ENCODE measurements around the gene ESYT2. TPM values are rescaled to one million over a fixed set of nuclear protein-coding genes. Genes with fewer than 3 reads are reported as not detected.
A peak's percentile ranks its signal among the peaks of the same experiment; 100 is the strongest.

ESYT2 gene
- total and polyA plus RNA-seq, 9 of the 15 experiments (the other 6 are each of a cell fraction or from before 2014, with no cell fraction given): 5.8 to 86.9 (median 64.7) TPM

DNA sequence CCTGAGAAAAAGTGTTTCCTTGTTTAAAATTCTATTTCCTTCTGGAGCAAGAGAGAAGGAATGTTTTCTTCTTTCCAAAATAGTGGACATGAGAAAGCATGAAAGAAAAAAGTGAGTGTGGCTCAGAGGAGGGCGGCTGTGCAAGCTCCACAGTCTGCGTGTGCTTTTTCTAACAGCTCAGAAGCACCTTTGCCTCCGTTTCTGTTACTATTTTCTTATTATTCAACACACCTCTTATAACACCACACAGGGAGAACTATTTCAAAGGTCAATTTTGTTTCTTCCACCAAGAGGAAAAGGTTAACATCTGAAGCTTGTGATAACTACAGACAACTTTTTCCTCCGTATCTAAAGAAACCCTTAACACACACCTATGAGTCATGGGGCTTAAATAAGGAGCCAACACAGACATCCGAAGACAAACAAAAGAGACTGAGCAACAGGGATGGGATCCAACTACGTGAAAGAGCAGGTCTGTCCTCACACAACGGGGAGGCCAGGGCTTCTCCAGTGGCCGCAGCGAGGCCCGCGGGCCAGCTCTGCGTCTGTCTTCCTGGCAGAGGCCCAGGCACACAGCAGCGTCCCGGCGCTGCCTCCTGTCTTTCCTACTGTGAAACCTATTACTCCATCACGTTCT is 88.5 kb downstream of the ESYT2 start (continued):
- TF ChIP-seq CREB1 (IDR thresholded peaks at IDR 0.05) (peak; percentile 59), CREB1 (CRISPR knock-in tag; IDR thresholded peaks at IDR 0.05) (0 out of 2 replicates have a peak, but pooled peaks have one; percentile 21), FOSL1 (tag; conservative IDR thresholded peaks at IDR 0.05) (peak; percentile 97), RB1 (IDR thresholded peaks at IDR 0.05; ENCODE audit: low read depth) (peak; percentile 45; the same call in 1 of the 2 replicates), ZEB2 (IDR thresholded peaks at IDR 0.05) (peak; percentile 73; the same call in 1 of the 2 replicates), ZBTB8A (IDR thresholded peaks at IDR 0.05; ENCODE audit: partially characterized antibody) (no peak), MAZ (CRISPR knock-in tag; conservative IDR thresholded peaks at IDR 0.05 in 1 of 2, IDR thresholded peaks at IDR 0.05 in 1 of 2) (no peak), SLC30A9 (CRISPR knock-in tag; IDR thresholded peaks at IDR 0.05) (no peak), POLR3G (IDR thresholded peaks at IDR 0.05; ENCODE audit: extremely low read depth, insufficient read length, insufficient replicate concordance) (no peak), TAL1 (IDR thresholded peaks at IDR 0.05) (peak; percentile 87), ZFX (CRISPR knock-in tag; IDR thresholded peaks at IDR 0.05) (peak; percentile 65), HDAC3 (IDR thresholded peaks at IDR 0.05; ENCODE audit: borderline replicate concordance, partially characterized antibody) (peak; percentile 71), SMARCC2 (IDR thresholded peaks at IDR 0.05; ENCODE audit: low read depth) (peak; percentile 84; the same call in 1 of the 2 replicates), ZNF146 (CRISPR knock-in tag; IDR thresholded peaks at IDR 0.05; ENCODE audit: unreplicated experiment) (peak; percentile 19), HOXB6 (CRISPR knock-in tag; IDR thresholded peaks at IDR 0.05; ENCODE audit: borderline replicate concordance) (no peak), HNRNPH1 (optimal IDR thresholded peaks at IDR 0.05; ENCODE audit: low read depth, low read length) (no peak), EHMT2 (IDR thresholded peaks at IDR 0.05) (peak; percentile 58; the same call in 1 of the 2 replicates), NCOA1 (IDR thresholded peaks at IDR 0.05; ENCODE audit: low read depth) (peak; percentile 57; the same call in 1 of the 2 replicates), BRD4 (IDR thresholded peaks at IDR 0.05) (no peak)
- TF ChIP-seq, protein P1, sequence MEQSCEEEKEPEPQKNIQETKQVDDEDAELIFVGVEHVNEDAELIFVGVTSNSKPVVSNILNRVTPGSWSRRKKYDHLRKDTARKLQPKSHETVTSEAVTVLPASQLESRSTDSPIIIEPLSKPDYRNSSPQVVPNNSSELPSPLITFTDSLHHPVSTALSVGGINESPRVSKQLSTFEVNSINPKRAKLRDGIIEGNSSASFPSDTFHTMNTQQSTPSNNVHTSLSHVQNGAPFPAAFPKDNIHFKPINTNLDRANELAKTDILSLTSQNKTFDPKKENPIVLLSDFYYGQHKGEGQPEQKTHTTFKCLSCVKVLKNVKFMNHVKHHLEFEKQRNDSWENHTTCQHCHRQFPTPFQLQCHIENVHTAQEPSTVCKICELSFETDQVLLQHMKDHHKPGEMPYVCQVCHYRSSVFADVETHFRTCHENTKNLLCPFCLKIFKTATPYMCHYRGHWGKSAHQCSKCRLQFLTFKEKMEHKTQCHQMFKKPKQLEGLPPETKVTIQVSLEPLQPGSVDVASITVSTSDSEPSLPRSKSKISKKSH (CRISPR knock-in tag; IDR thresholded peaks at IDR 0.05): no peak
- TF ChIP-seq, protein P2, sequence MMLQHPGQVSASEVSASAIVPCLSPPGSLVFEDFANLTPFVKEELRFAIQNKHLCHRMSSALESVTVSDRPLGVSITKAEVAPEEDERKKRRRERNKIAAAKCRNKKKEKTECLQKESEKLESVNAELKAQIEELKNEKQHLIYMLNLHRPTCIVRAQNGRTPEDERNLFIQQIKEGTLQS (IDR thresholded peaks at IDR 0.05): peak; percentile 95
- TF ChIP-seq, protein P2 (CRISPR knock-in tag; conservative IDR thresholded peaks at IDR 0.05): peak; percentile 64
- TF ChIP-seq, protein P3, sequence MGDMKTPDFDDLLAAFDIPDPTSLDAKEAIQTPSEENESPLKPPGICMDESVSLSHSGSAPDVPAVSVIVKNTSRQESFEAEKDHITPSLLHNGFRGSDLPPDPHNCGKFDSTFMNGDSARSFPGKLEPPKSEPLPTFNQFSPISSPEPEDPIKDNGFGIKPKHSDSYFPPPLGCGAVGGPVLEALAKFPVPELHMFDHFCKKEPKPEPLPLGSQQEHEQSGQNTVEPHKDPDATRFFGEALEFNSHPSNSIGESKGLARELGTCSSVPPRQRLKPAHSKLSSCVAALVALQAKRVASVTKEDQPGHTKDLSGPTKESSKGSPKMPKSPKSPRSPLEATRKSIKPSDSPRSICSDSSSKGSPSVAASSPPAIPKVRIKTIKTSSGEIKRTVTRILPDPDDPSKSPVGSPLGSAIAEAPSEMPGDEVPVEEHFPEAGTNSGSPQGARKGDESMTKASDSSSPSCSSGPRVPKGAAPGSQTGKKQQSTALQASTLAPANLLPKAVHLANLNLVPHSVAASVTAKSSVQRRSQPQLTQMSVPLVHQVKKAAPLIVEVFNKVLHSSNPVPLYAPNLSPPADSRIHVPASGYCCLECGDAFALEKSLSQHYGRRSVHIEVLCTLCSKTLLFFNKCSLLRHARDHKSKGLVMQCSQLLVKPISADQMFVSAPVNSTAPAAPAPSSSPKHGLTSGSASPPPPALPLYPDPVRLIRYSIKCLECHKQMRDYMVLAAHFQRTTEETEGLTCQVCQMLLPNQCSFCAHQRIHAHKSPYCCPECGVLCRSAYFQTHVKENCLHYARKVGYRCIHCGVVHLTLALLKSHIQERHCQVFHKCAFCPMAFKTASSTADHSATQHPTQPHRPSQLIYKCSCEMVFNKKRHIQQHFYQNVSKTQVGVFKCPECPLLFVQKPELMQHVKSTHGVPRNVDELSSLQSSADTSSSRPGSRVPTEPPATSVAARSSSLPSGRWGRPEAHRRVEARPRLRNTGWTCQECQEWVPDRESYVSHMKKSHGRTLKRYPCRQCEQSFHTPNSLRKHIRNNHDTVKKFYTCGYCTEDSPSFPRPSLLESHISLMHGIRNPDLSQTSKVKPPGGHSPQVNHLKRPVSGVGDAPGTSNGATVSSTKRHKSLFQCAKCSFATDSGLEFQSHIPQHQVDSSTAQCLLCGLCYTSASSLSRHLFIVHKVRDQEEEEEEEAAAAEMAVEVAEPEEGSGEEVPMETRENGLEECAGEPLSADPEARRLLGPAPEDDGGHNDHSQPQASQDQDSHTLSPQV (IDR thresholded peaks at IDR 0.05): peak; percentile 75; the same call in 1 of the 2 replicates

Data from K562 (cell line).